Activated CD8-positive, alpha-beta T cell treated with anti-CD3 and anti-CD28 coated beads, Interleukin-2, amount 10 ng/mL, durations not matched to agents 7 days and 5 days (primary cell): Measurements from ENCODE around the gene VKORC1. TPM values are rescaled to one million over a fixed set of nuclear protein-coding genes. Genes with fewer than 3 reads are reported as not detected.
A peak's percentile ranks its signal among the peaks of the same experiment; 100 is the strongest.

Experiments
- ATAC-seq: fragments of 150-1000 bp; cut with Tn5 transposase; one replicate; pipeline ENCODE4 v1.10.0; 2021; ENCODE audit warnings: moderate library complexity
- CTCF ChIA-PET: fragments of 350-600 bp; sonication (Branson Sonifier 250); formaldehyde crosslinking; loops from one replicate; lab custom pipeline; 2021; ENCODE audit warnings: antibody characterized with exemption; lab: Charles Lee
- POLR2A ChIA-PET: fragments of 350-600 bp; sonication (Branson Sonifier 250); formaldehyde crosslinking; loops from one replicate; lab custom pipeline; 2021; ENCODE audit warnings: antibody characterized with exemption; lab: Charles Lee
- DNase-seq: peaks from one replicate; pipeline ENCODE4 v3.0.0-alpha.2; 2020
- H3K27ac Mint-ChIP-seq: one replicate; pipeline ENCODE4 v1.8.0; 2021; ENCODE audit warnings: mild to moderate bottlenecking, mixed read lengths
- H3K27me3 Mint-ChIP-seq: one replicate; pipeline ENCODE4 v1.8.0; 2021; ENCODE audit warnings: low read depth, mixed read lengths
- H3K36me3 Mint-ChIP-seq: one replicate; pipeline ENCODE4 v1.8.0; 2021; ENCODE audit warnings: low read depth, mixed read lengths
- H3K4me1 Mint-ChIP-seq: one replicate; pipeline ENCODE4 v1.8.0; 2021; ENCODE audit warnings: low read depth, mixed read lengths
- H3K4me3 Mint-ChIP-seq: one replicate; pipeline ENCODE4 v1.8.0; 2021; ENCODE audit warnings: mild to moderate bottlenecking, mixed read lengths
- H3K9me3 Mint-ChIP-seq: one replicate; pipeline ENCODE4 v1.8.0; 2022; ENCODE audit warnings: mixed read lengths; ENCODE audit not compliant: insufficient read depth
- total RNA-seq, 2 experiments: library from RNA; stranded (reverse); gene quantifications; one replicate each; pipeline ENCODE4 v1.2.3, GENCODE V29; 2021

VKORC1 gene
- total RNA-seq, 2 experiments from 2014 or later = 71.6 to 78.8 TPM

GRCh38 chr16:31080035-31080629 is 14.5 kb downstream of the VKORC1 start:
- ChIA-PET CTCF (interaction anchor here (0.9 kb wide), 1 partner anchor 62 kb away, joined by 4 read pairs; no protein-coding TSS in a partner anchor), POLR2A (no interaction called here)
- H3K27ac Mint-ChIP-seq = no peak overlapping the region
- H3K4me1 Mint-ChIP-seq = peaks cover 43% of the 10 kb centered on the region
- no peak overlapping the region for H3K4me3 Mint-ChIP-seq
- no peaks in the 10 kb centered on the region for H3K9me3 Mint-ChIP-seq
- peaks cover 49% of the 10 kb centered on the region for H3K36me3 Mint-ChIP-seq
- ATAC-seq (no peak), DNase-seq (no peak)
- H3K27me3 Mint-ChIP-seq = no peaks in the 10 kb centered on the region

- Mint-ChIP-seq H3K27me3 (no peaks in the 10 kb centered on the region), H3K4me1 (peaks cover 50% of the 10 kb centered on the region), H3K4me3 (no peak overlapping the region), H3K36me3 (peaks cover 55% of the 10 kb centered on the region), H3K27ac (peak overlapping the region; percentile 49), H3K9me3 (no peaks in the 10 kb centered on the region)
- no peak for DNase-seq
- CTCF ChIA-PET = interaction anchor here (0.9 kb wide), 1 partner anchor 63 kb away, joined by 4 read pairs; no protein-coding TSS in a partner anchor
- POLR2A ChIA-PET = no interaction called here
- no peak for ATAC-seq
Observed at GRCh38 chr16:31079342-31079944, 15.2 kb downstream of the VKORC1 start.

- ChIA-PET POLR2A (no interaction called here), CTCF (interaction anchor here (0.9 kb wide), 1 partner anchor 63 kb away, joined by 4 read pairs; no protein-coding TSS in a partner anchor)
- Mint-ChIP-seq H3K27me3 (no peaks in the 10 kb centered on the region), H3K9me3 (no peaks in the 10 kb centered on the region), H3K27ac (no peak overlapping the region), H3K4me3 (no peak overlapping the region), H3K36me3 (peaks cover 55% of the 10 kb centered on the region), H3K4me1 (peaks cover 50% of the 10 kb centered on the region)
- DNase-seq (no peak), ATAC-seq (no peak)
Observed at GRCh38 chr16:31078597-31079341, 15.8 kb downstream of the VKORC1 start.

- Mint-ChIP-seq H3K4me3 (no peak overlapping the region), H3K27me3 (no peaks in the 10 kb centered on the region), H3K4me1 (peaks cover 50% of the 10 kb centered on the region), H3K27ac (no peak overlapping the region), H3K9me3 (no peaks in the 10 kb centered on the region), H3K36me3 (peaks cover 54% of the 10 kb centered on the region)
- ATAC-seq (no peak), DNase-seq (no peak)
- ChIA-PET POLR2A (no interaction called here), CTCF (no interaction called here)
Observed at GRCh38 chr16:31077592-31078396, 16.8 kb downstream of the VKORC1 start.

GRCh38 chr16:31077024-31077423 is 17.6 kb downstream of the VKORC1 start:
- no peak for ATAC-seq
- Mint-ChIP-seq H3K27me3 (no peaks in the 10 kb centered on the region), H3K4me1 (peaks cover 49% of the 10 kb centered on the region), H3K9me3 (no peaks in the 10 kb centered on the region), H3K36me3 (peaks cover 58% of the 10 kb centered on the region), H3K4me3 (no peak overlapping the region), H3K27ac (no peak overlapping the region)
- ChIA-PET CTCF (no interaction called here), POLR2A (no interaction called here)
- DNase-seq = no peak

- ChIA-PET POLR2A (no interaction called here), CTCF (interaction anchor here (3.0 kb wide), 1 partner anchor 91 kb away, joined by 15 read pairs; the partner anchor contains the start of gene HSD3B7)
- DNase-seq (no peak), ATAC-seq (no peak)
- Mint-ChIP-seq H3K36me3 (peaks cover 57% of the 10 kb centered on the region), H3K4me3 (peak overlapping the region; percentile 18), H3K27me3 (no peaks in the 10 kb centered on the region), H3K9me3 (no peaks in the 10 kb centered on the region), H3K27ac (peak overlapping the region; percentile 63), H3K4me1 (peaks cover 56% of the 10 kb centered on the region)
Observed at GRCh38 chr16:31076319-31076718, 18.3 kb downstream of the VKORC1 start.

- ATAC-seq (no peak), DNase-seq (no peak)
- H3K4me1 Mint-ChIP-seq = peaks cover 50% of the 10 kb centered on the region
- H3K36me3 Mint-ChIP-seq = peaks cover 47% of the 10 kb centered on the region
- no peaks in the 10 kb centered on the region for H3K9me3 Mint-ChIP-seq
- CTCF ChIA-PET = interaction anchor here (1.0 to 3.0 kb wide), 8 partner anchors 10 to 798 kb away, joined by 3 to 19 read pairs (median 5); partner anchors contain the start of genes HSD3B7, VKORC1 and ZNF267
- H3K27ac Mint-ChIP-seq = peak overlapping the region; percentile 97
- peak overlapping the region; percentile 93 for H3K4me3 Mint-ChIP-seq
- POLR2A ChIA-PET = interaction anchor here (0.6 to 2.7 kb wide), 18 partner anchors 10 to 384 kb away, joined by 3 to 19 read pairs (median 6); partner anchors contain the start of genes ARMC5, FUS, HSD3B7 and KAT8
- H3K27me3 Mint-ChIP-seq = no peaks in the 10 kb centered on the region
Observed at GRCh38 chr16:31074814-31075183, 19.8 kb downstream of the VKORC1 start.

- H3K27ac Mint-ChIP-seq = peak within 1 kb of the TSS; percentile 99
- peak; percentile 77 for ATAC-seq
- ChIA-PET CTCF (interaction anchor here (0.8 to 3.0 kb wide), 15 partner anchors 9 to 799 kb away, joined by 3 to 19 read pairs (median 4); partner anchors contain the start of genes HSD3B7, KAT8, VKORC1 and ZNF267), POLR2A (interaction anchor here (0.6 to 2.7 kb wide), 26 partner anchors 9 to 415 kb away, joined by 3 to 19 read pairs (median 5); partner anchors contain the start of genes ARMC5, FUS, HSD3B7 and KAT8)
- H3K9me3 Mint-ChIP-seq = no peaks in the 10 kb centered on the region
- peak within 1 kb of the TSS; percentile 99 for H3K4me3 Mint-ChIP-seq
- peak; percentile 100 for DNase-seq
- no peaks in the 10 kb centered on the region for H3K27me3 Mint-ChIP-seq
- peaks cover 41% of the 10 kb centered on the region for H3K36me3 Mint-ChIP-seq
- H3K4me1 Mint-ChIP-seq = peaks cover 48% of the 10 kb centered on the region
Observed at GRCh38 chr16:31073970-31074813, 20.4 kb downstream of the VKORC1 start, which contains the start of the genes ZNF646 and ZNF668. Gene ZNF646, plus strand, starts transcription at chr16:31074422. Its CDS starts 1,903 bp downstream, at chr16:31076325. Gene ZNF668, minus strand, starts transcription at chr16:31074240. Its CDS starts 9,781 bp downstream, at chr16:31064459.

- DNase-seq (peak; percentile 91), ATAC-seq (peak; percentile 59)
- CTCF ChIA-PET = interaction anchor here (0.8 to 3.0 kb wide), 15 partner anchors 8 to 800 kb away, joined by 3 to 19 read pairs (median 4); partner anchors contain the start of genes HSD3B7, KAT8, VKORC1 and ZNF267
- Mint-ChIP-seq H3K4me3 (peak overlapping the region; percentile 99), H3K9me3 (no peaks in the 10 kb centered on the region), H3K36me3 (peaks cover 34% of the 10 kb centered on the region), H3K27me3 (no peaks in the 10 kb centered on the region), H3K27ac (peak overlapping the region; percentile 99), H3K4me1 (peaks cover 46% of the 10 kb centered on the region)
- POLR2A ChIA-PET = interaction anchor here (0.6 to 2.7 kb wide), 27 partner anchors 8 to 414 kb away, joined by 3 to 19 read pairs (median 5); partner anchors contain the start of genes ARMC5, FUS, HSD3B7 and KAT8
Observed at GRCh38 chr16:31073142-31073969, 21.2 kb downstream of the VKORC1 start.
